ENCODE measurements around the gene LMOD1.

GRCh38 chr1:201939574-201939973, 6.8 kb downstream of the LMOD1 start:
- no peak for TF ChIP-seq EGR1 (IDR thresholded peaks at IDR 0.05)
- no peak for TF ChIP-seq TAF1 (IDR thresholded peaks at IDR 0.05; ENCODE audit: low read depth)
- no peak for TF ChIP-seq RAD21 (IDR thresholded peaks at IDR 0.05; ENCODE audit: low read depth)
- TF ChIP-seq MAX (IDR thresholded peaks at IDR 0.05), result no peak
- TF ChIP-seq REST (IDR thresholded peaks at IDR 0.05; ENCODE audit: low read depth), result no peak
- no peak for TF ChIP-seq EP300 (IDR thresholded peaks at IDR 0.05; ENCODE audit: borderline replicate concordance)
- no peak for TF ChIP-seq FOXM1 (IDR thresholded peaks at IDR 0.05; ENCODE audit: borderline replicate concordance, low read depth)
- TF ChIP-seq TCF12 (IDR thresholded peaks at IDR 0.05; ENCODE audit: low read depth), result no peak
- TF ChIP-seq CREB1 (IDR thresholded peaks at IDR 0.05; ENCODE audit: low read depth), result no peak
- no peak for TF ChIP-seq TEAD4 (IDR thresholded peaks at IDR 0.05)
- no peak for TF ChIP-seq USF1 (IDR thresholded peaks at IDR 0.05)

Measured in Ishikawa (cell line).